ENCODE results near the gene PFDN5. TPM values are rescaled to one million over a fixed set of nuclear protein-coding genes. Genes with fewer than 3 reads are reported as not detected.

The PFDN5 gene
- total and polyA plus RNA-seq, 10 of the 15 experiments (the other 5 are each of a cell fraction or from before 2014, with no cell fraction given), result 300 to 1,596 (median 495) TPM

DNA sequence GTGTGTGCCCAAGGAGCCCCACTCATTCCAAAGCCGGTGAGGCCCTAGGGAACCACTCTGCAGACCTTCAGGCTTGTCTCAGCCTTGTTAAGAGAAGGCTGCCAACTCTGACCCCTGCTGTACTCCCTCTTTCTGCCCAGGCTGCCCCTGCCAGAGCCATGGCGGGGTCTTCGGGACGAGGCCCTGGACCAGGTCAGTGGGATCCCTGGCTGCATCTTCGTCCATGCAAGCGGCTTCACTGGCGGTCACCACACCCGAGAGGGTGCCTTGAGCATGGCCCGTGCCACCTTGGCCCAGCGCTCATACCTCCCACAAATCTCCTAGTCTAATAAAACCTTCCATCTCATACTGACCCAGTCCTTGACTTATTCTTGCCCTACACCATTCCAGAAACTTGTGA lies 11.5 kb downstream of the PFDN5 start (continued):
- no peak for TF ChIP-seq NFYA (IDR thresholded peaks at IDR 0.05; ENCODE audit: borderline replicate concordance, low read depth, low read length)
- no peak for TF ChIP-seq GABPA (IDR thresholded peaks at IDR 0.05; ENCODE audit: low read depth)
- TF ChIP-seq RFX5 (IDR thresholded peaks at IDR 0.05; ENCODE audit: low read depth, low read length), result no peak
- TF ChIP-seq HDGF (IDR thresholded peaks at IDR 0.05), result no peak

GRCh38 chr12:53308276-53308675 lies 12.9 kb downstream of the PFDN5 start:
- H3K4me3 ChIP-seq, result no peak overlapping the region
- WGBS (ENCODE audit: insufficient coverage, insufficient replicate concordance, low lambda C conversion rate, missing lambda C conversion rate), result 61% methylated on average over 4 of the region's 4 CpGs
- intact Hi-C loops (cut with micrococcal nuclease; ENCODE audit: unreplicated experiment), result no loop called here
- peaks cover 14 to 20% of the 10 kb centered on the region in 2 experiments for H3K36me3 ChIP-seq (ENCODE audit: control insufficient read depth in 2 of 2, insufficient read depth in 2 of 2, low read length in 1 of 2)
- BruUV-seq (replicated peaks), result no TSS peak
- ChIA-PET RAD21 (ENCODE audit: unreplicated experiment) (interaction anchor here (1.2 kb wide), 1 partner anchor 13 kb away, joined by 3 read pairs; the partner anchor contains the start of gene AAAS), CTCF (interaction anchor here (0.7 to 1.0 kb wide), 4 partner anchors 13 to 243 kb away, joined by 3 to 5 read pairs (median 4); partner anchors contain the start of genes AAAS and PFDN5), SMC1A (ENCODE audit: uncharacterized antibody, unreplicated experiment) (interaction anchor here (1.1 kb wide), 1 partner anchor 10 kb away, joined by 4 read pairs; no protein-coding TSS in a partner anchor), POLR2A (interaction anchor here (0.5 to 1.2 kb wide), 2 partner anchors 9 to 151 kb away, joined by 5 read pairs; partner anchors contain the start of gene MYG1)
- no peak overlapping the region for H3K27ac ChIP-seq (ENCODE audit: control insufficient read depth, insufficient read depth)
- no peaks in the 10 kb centered on the region for H3K27me3 ChIP-seq (replicated peaks in 1 of 2; ENCODE audit: control insufficient read depth in 2 of 2, insufficient read depth in 2 of 2, low read length in 1 of 2)
- no peaks in the 10 kb centered on the region for H4K20me1 ChIP-seq (ENCODE audit: control insufficient read depth, insufficient read depth)
- no peak for ATAC-seq
- no peak for FAIRE-seq
- TF ChIP-seq ESRRA (IDR thresholded peaks at IDR 0.05; ENCODE audit: low read length), result no peak
- TF ChIP-seq BACH1 (IDR thresholded peaks at IDR 0.05; ENCODE audit: borderline replicate concordance), result no peak
- TF ChIP-seq MEF2A (IDR thresholded peaks at IDR 0.05; ENCODE audit: insufficient read depth, low read depth, low read length), result no peak
- TF ChIP-seq NFIC (IDR thresholded peaks at IDR 0.05; ENCODE audit: low read depth, low read length), result no peak
- no peak for TF ChIP-seq CTCF (IDR thresholded peaks at IDR 0.05 in 2 of 3, conservative IDR thresholded peaks at IDR 0.05 in 1 of 3; ENCODE audit: control insufficient read depth in 2 of 3, extremely low read depth in 1 of 3, insufficient read depth in 1 of 3, low read depth in 3 of 3, low read length in 3 of 3)
- TF ChIP-seq, protein P1, sequence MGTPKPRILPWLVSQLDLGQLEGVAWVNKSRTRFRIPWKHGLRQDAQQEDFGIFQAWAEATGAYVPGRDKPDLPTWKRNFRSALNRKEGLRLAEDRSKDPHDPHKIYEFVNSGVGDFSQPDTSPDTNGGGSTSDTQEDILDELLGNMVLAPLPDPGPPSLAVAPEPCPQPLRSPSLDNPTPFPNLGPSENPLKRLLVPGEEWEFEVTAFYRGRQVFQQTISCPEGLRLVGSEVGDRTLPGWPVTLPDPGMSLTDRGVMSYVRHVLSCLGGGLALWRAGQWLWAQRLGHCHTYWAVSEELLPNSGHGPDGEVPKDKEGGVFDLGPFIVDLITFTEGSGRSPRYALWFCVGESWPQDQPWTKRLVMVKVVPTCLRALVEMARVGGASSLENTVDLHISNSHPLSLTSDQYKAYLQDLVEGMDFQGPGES (IDR thresholded peaks at IDR 0.05), result no peak
- no peaks in the 10 kb centered on the region for H3K79me2 ChIP-seq (ENCODE audit: control insufficient read depth, insufficient read depth, low read length)
- H3K9ac ChIP-seq (ENCODE audit: control insufficient read depth, insufficient read depth, low read length), result no peak overlapping the region
- no peak overlapping the region for H3K4me2 ChIP-seq (ENCODE audit: control insufficient read depth, insufficient read depth)
- H3K9me3 ChIP-seq (replicated peaks; ENCODE audit: control insufficient read depth, insufficient read depth, low read length), result no peaks in the 10 kb centered on the region
- in situ Hi-C loops (cut with MboI), result no loop called here
- no peaks in the 10 kb centered on the region for H3K4me1 ChIP-seq (ENCODE audit: control insufficient read depth, insufficient read depth, low read length)
- no peak overlapping the region for H2AFZ ChIP-seq (ENCODE audit: control insufficient read depth, low read depth, low read length)
- DNase-seq (ENCODE audit: low read depth, low spot score), result no peak

Measured in GM12878 (cell line).